ENCODE measurements around the gene KIF5A. TPM values are rescaled to one million over a fixed set of nuclear protein-coding genes. Genes with fewer than 3 reads are reported as not detected.
A peak's percentile ranks its signal among the peaks of the same experiment; 100 is the strongest.

KIF5A gene
- total RNA-seq, 1 donor from 2014 or later = 7.9 TPM

GRCh38 chr12:57547288-57548012, 2.4 kb upstream of the KIF5A start:
- Histone ChIP-seq H3F3A (ENCODE audit: low read depth) (peaks cover 26% of the 10 kb centered on the region), H3K9ac (no peak overlapping the region), H2AFZ (replicated peaks) (peak overlapping the region; percentile 6), H3K79me2 (ENCODE audit: low read depth) (peaks cover 51% of the 10 kb centered on the region), H3K4me1 (peaks cover 24% of the 10 kb centered on the region), H3K9me3 (ENCODE audit: low read depth) (no peaks in the 10 kb centered on the region), H3K27ac (no peak overlapping the region), H4K20me1 (ENCODE audit: low read depth) (peaks cover 37% of the 10 kb centered on the region), H3K4me2 (peak overlapping the region; percentile 92), H3K27me3 (peaks cover 24% of the 10 kb centered on the region), H3K4me3 (peak overlapping the region; percentile 93), H3K36me3 (no peaks in the 10 kb centered on the region)
- TF ChIP-seq CTCF (IDR thresholded peaks at IDR 0.05) = no peak
- no peak for TF ChIP-seq EZH2phosphoT487 (IDR thresholded peaks at IDR 0.05)
- TF ChIP-seq EZH2 (IDR thresholded peaks at IDR 0.05) = no peak
- Mint-ChIP-seq H3K27ac (peak overlapping the region; percentile 96), H3K4me1 (peaks cover 41% of the 10 kb centered on the region), H3K9me3 (no peaks in the 10 kb centered on the region), H3K36me3 (no peaks in the 10 kb centered on the region), H3K4me3 (peak overlapping the region; percentile 97), H3K27me3 (ENCODE audit: insufficient read depth, low read depth) (peaks cover 36% of the 10 kb centered on the region)
- DNase-seq (ENCODE audit: low spot score) = no peak

- peaks cover 51% of the 10 kb centered on the region for H3K79me2 ChIP-seq (ENCODE audit: low read depth)
- H3K4me1 Mint-ChIP-seq = peaks cover 46% of the 10 kb centered on the region
Measured at GRCh38 chr12:57548013-57548315, 1.9 kb upstream of the KIF5A start.

GRCh38 chr12:57548488-57548887, 1.4 kb upstream of the KIF5A start:
- Mint-ChIP-seq H3K36me3 (no peaks in the 10 kb centered on the region), H3K9me3 (no peaks in the 10 kb centered on the region), H3K4me1 (peaks cover 51% of the 10 kb centered on the region), H3K27me3 (ENCODE audit: insufficient read depth, low read depth) (peaks cover 35% of the 10 kb centered on the region), H3K4me3 (peak overlapping the region; percentile 87), H3K27ac (no peak overlapping the region)
- Histone ChIP-seq H3K4me1 (peaks cover 34% of the 10 kb centered on the region), H3K9ac (no peak overlapping the region), H3K79me2 (ENCODE audit: low read depth) (peaks cover 50% of the 10 kb centered on the region), H4K20me1 (ENCODE audit: low read depth) (peaks cover 46% of the 10 kb centered on the region), H3K4me2 (no peak overlapping the region), H3K4me3 (no peak overlapping the region), H3F3A (ENCODE audit: low read depth) (peaks cover 37% of the 10 kb centered on the region), H2AFZ (replicated peaks) (no peak overlapping the region), H3K9me3 (ENCODE audit: low read depth) (no peaks in the 10 kb centered on the region), H3K27me3 (peaks cover 24% of the 10 kb centered on the region), H3K36me3 (no peaks in the 10 kb centered on the region), H3K27ac (no peak overlapping the region)
- no peak for DNase-seq (ENCODE audit: low spot score)
- no peak for TF ChIP-seq EZH2phosphoT487 (IDR thresholded peaks at IDR 0.05)
- TF ChIP-seq CTCF (IDR thresholded peaks at IDR 0.05) = no peak
- TF ChIP-seq EZH2 (IDR thresholded peaks at IDR 0.05) = no peak

More at GRCh38 chr12:57548013-57548315, 1.9 kb upstream of the KIF5A start:
- H3K27ac ChIP-seq = no peak overlapping the region
- H3K4me3 ChIP-seq = no peak overlapping the region
- H3K4me3 Mint-ChIP-seq = no peak overlapping the region
- no peak overlapping the region for H3K4me2 ChIP-seq
- no peaks in the 10 kb centered on the region for H3K9me3 ChIP-seq (ENCODE audit: low read depth)
- peaks cover 31% of the 10 kb centered on the region for H3F3A ChIP-seq (ENCODE audit: low read depth)
- peaks cover 24% of the 10 kb centered on the region for H3K27me3 ChIP-seq
- H3K9me3 Mint-ChIP-seq = no peaks in the 10 kb centered on the region
- no peaks in the 10 kb centered on the region for H3K36me3 ChIP-seq
- H3K27me3 Mint-ChIP-seq (ENCODE audit: insufficient read depth, low read depth) = peaks cover 35% of the 10 kb centered on the region
- H3K27ac Mint-ChIP-seq = no peak overlapping the region
- peaks cover 42% of the 10 kb centered on the region for H4K20me1 ChIP-seq (ENCODE audit: low read depth)
- no peak for DNase-seq (ENCODE audit: low spot score)
- H3K36me3 Mint-ChIP-seq = no peaks in the 10 kb centered on the region
- H3K4me1 ChIP-seq = peaks cover 29% of the 10 kb centered on the region
- H3K9ac ChIP-seq = no peak overlapping the region
- H2AFZ ChIP-seq (replicated peaks) = no peak overlapping the region
- TF ChIP-seq EZH2 (IDR thresholded peaks at IDR 0.05) (no peak), EZH2phosphoT487 (IDR thresholded peaks at IDR 0.05) (no peak), CTCF (IDR thresholded peaks at IDR 0.05) (no peak)

All from neural progenitor cell (in vitro differentiated cells).